Muscle of leg (tissue), 11 donors: ENCODE results near the gene ZKSCAN1. TPM values are rescaled to one million over a fixed set of nuclear protein-coding genes. Genes with fewer than 3 reads are reported as not detected.
"Not testable (repeated sequence)": the region's sequence is repeated elsewhere in the genome, so short reads cannot be mapped to it uniquely, and the experiment has no call there.

Source experiments
- DNase-seq: peaks from one replicate; pipeline ENCODE4 v3.0.0; 2013
- H3K27ac ChIP-seq: one replicate; pipeline ENCODE4 v1.5.1; 2013; ENCODE audit warnings: mild to moderate bottlenecking, low read length, control low read depth
- H3K27me3 ChIP-seq: one replicate; pipeline ENCODE4 v1.6.1; 2013; ENCODE audit warnings: low read length; ENCODE audit not compliant: control insufficient read depth, insufficient read depth
- H3K36me3 ChIP-seq: one replicate; pipeline ENCODE4 v1.6.1; 2013; ENCODE audit warnings: low read length; ENCODE audit not compliant: control insufficient read depth, insufficient read depth
- H3K4me1 ChIP-seq: one replicate; pipeline ENCODE4 v1.6.1; 2013; ENCODE audit warnings: low read length; ENCODE audit not compliant: control insufficient read depth, insufficient read depth
- H3K4me3 ChIP-seq: one replicate; pipeline ENCODE4 v1.5.1; 2013; ENCODE audit warnings: low read length, control low read depth
- H3K9me3 ChIP-seq: replicated peaks from 2 replicates; pipeline ENCODE4 v1.6.1; 2013; ENCODE audit warnings: low read depth, low read length; ENCODE audit not compliant: control insufficient read depth
- WGBS: methylation state at CpG from one replicate; pipeline ENCODE4 v1.1.5; 2013; ENCODE audit warnings: missing lambda C conversion rate; ENCODE audit not compliant: insufficient coverage; 5-methylcytosine and 5-hydroxymethylcytosine counted together
- polyA plus RNA-seq, 8 donors: library from polyadenylated mRNA; unstranded; fragments of 120-200 nt; gene quantifications; one replicate each; pipeline versions ENCODE4 v1.2.1 to v1.2.3, GENCODE V29; 2013; ENCODE audit warnings: inconsistent platforms in 1 of 8, low replicate concordance in 1 of 8; ENCODE audit not compliant: insufficient read length in 8 of 8, insufficient read depth in 1 of 8
- total RNA-seq: library from RNA; stranded (reverse); fragments of 120-200 nt; gene quantifications from one replicate; pipeline ENCODE4 v1.2.4, GENCODE V29; 2013

ZKSCAN1 gene
- total and polyA plus RNA-seq, 9 donors: 20.6 to 48.2 (median 28.0) TPM

DNA sequence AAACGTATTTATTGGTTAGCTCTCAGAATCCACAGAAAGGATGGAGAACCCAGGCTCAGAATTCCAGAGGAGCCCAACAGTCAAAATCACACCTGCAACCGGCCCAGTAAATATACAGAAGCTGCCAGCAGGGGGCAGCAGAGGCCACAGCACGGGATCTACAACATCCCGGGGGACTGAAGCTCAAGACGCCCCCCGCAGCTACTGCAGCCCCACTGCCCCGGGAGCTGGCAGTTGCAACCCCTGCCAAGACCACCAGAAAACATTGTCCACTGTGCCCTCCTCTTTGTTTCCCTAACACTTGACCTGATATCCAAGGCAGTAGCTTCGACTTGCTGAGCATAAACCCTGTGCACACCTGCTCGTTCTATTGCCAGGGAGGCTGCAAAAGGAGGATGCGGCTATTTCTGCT is 35.6 kb upstream of the ZKSCAN1 start:
- H3K4me3 ChIP-seq, H3K9me3 ChIP-seq, H3K4me1 ChIP-seq, H3K27ac ChIP-seq, H3K36me3 ChIP-seq, DNase-seq, H3K27me3 ChIP-seq: not testable (repeated sequence)
- WGBS: 46% methylated on average over 4 of the region's 10 CpGs

DNA sequence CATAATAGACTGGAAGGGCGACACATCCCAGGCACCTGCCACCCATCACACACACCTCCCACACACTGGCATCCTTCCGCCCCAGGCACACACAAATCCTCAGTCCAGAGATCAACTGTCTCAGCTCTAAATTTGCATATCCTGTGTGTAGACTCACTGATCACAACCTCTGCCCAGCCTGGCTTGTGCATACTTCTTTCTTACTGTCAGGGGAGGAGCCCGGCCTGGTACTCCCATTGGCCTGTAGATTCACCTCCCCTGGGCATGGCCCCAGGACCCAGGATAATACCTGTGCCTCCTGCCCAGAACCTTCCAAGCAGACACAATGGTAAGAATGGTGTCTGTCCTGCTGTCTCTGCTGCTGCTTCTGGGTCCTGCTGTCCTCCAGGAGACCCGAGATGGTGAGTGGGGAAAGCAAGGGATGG is 34.9 kb upstream of the ZKSCAN1 start:
- not testable (repeated sequence) for H3K36me3 ChIP-seq, H3K27me3 ChIP-seq, H3K4me1 ChIP-seq, H3K4me3 ChIP-seq, H3K9me3 ChIP-seq, H3K27ac ChIP-seq, DNase-seq
- 40% methylated on average over 2 of the region's 4 CpGs for WGBS

DNA sequence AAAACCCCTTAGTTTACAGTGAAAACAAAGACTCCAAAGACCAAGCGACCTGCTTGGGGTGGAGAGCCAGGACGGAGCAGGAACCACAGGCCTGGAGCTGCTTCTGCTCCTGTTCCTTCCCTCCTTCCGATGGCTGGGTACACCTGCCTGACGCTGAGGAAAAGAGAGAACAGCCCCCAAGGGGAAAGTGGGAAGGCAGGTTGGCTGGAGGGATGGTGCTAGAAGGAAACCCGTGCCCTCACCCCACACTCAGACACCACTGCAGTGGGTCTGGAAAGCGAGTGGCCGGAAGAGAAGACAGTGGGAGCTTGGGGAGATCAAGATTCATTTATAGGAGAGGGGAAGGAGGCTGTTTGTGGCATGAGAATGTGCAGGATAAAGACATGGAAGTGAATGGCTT is 34.3 kb upstream of the ZKSCAN1 start:
- not testable (repeated sequence) for H3K27me3 ChIP-seq, H3K4me3 ChIP-seq, H3K9me3 ChIP-seq, DNase-seq, H3K36me3 ChIP-seq, H3K4me1 ChIP-seq, H3K27ac ChIP-seq
- 73% methylated on average over 2 of the region's 7 CpGs for WGBS

DNA sequence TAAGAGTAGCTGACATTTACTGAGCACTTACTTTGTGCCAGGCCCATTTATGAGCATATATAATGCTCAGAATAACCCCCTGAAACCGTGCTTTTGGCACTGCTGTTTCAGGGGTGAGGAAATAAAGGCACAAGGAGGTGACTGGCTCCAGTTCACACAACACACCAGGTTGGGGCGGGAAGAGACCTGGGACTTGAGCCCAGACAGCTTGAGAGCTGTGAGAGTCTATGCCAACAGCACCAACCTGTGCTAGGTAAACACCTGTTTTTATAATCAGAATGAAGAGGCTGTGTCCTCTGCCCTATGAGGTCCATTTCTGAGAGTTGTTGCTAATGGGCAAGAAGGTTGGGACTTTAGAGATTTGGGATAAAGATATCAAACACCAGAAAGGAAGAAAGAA is 30.8 kb upstream of the ZKSCAN1 start:
- Histone ChIP-seq H3K36me3 (no peaks in the 10 kb centered on the region), H3K4me3 (no peak overlapping the region), H3K27me3 (peaks cover 2% of the 10 kb centered on the region), H3K4me1 (no peaks in the 10 kb centered on the region), H3K27ac (no peak overlapping the region), H3K9me3 (no peaks in the 10 kb centered on the region)
- DNase-seq: no peak
- no CpG with 5 or more reads among the region's 2 CpGs for WGBS

DNA sequence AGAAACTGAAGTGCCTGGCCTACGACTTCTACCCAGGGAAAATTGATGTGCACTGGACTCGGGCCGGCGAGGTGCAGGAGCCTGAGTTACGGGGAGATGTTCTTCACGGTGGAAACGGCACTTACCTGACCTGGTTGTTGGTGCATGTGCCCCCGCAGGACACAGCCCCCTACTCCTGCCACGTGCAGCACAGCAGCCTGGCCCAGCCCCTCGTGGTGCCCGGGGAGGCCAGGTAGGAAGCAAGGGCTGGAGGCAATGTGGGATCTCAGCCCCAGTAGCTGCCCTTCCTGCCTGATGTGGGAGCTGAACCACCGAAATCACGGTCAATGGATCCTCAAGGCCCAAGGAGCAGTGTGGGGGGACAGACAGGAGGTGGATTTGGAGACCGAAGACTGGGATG is 28.1 kb upstream of the ZKSCAN1 start:
- not testable (repeated sequence) for H3K4me3 ChIP-seq, H3K4me1 ChIP-seq, H3K27me3 ChIP-seq, H3K27ac ChIP-seq, H3K36me3 ChIP-seq, H3K9me3 ChIP-seq, DNase-seq
- 82% methylated on average over 10 of the region's 14 CpGs for WGBS

DNA sequence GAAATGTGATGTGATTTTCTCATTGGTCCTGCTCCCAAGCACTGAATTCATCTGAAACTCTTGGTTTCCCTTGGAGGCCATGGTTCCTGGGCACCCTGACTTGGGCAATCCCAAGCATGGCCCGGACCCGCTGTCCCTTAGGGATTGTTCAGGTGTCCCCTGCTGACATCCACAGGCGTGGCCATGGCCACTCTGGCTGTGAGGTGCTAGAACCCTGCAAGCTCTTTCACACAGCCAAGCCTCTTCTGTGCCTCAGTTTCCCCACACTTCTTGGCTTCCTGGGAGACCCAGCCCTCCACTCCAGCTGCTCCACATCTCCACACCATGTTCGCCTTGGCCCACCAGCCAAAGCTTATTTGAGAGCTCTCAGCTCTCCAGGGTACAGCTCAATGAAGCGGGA is 27.6 kb upstream of the ZKSCAN1 start:
- H3K4me1 ChIP-seq: peaks cover 8% of the 10 kb centered on the region
- H3K4me3 ChIP-seq: no peak overlapping the region
- no peaks in the 10 kb centered on the region for H3K36me3 ChIP-seq
- no peaks in the 10 kb centered on the region for H3K9me3 ChIP-seq
- peaks cover 7% of the 10 kb centered on the region for H3K27me3 ChIP-seq
- no peak for DNase-seq
- 75% methylated on average over 5 of the region's 5 CpGs for WGBS
- no peak overlapping the region for H3K27ac ChIP-seq

DNA sequence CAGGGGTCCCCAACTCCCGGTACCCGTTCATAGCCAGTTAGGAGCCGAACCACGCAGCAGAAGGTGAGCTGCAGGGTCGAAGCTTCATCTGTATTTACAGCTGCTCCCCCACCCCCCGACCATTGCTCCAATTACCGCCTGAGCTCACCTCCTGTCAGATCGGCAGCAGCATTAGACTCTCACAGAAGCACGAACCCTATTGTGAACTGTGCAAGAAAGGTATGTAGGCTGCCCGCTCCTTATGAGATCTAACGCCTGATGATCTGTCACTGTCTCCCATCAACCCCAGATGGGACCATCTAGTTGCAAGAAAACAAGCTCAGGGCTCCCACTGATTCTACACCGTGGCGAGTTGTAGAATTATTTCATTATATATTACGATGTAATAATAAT is 24.9 kb upstream of the ZKSCAN1 start:
- DNase-seq: no peak
- WGBS: 10% methylated on average over 7 of the region's 14 CpGs
- Histone ChIP-seq H3K27me3 (peaks cover 7% of the 10 kb centered on the region), H3K4me1 (peaks cover 8% of the 10 kb centered on the region), H3K4me3 (peak overlapping the region; percentile 29), H3K36me3 (no peaks in the 10 kb centered on the region), H3K9me3 (no peaks in the 10 kb centered on the region), H3K27ac (no peak overlapping the region)

DNA sequence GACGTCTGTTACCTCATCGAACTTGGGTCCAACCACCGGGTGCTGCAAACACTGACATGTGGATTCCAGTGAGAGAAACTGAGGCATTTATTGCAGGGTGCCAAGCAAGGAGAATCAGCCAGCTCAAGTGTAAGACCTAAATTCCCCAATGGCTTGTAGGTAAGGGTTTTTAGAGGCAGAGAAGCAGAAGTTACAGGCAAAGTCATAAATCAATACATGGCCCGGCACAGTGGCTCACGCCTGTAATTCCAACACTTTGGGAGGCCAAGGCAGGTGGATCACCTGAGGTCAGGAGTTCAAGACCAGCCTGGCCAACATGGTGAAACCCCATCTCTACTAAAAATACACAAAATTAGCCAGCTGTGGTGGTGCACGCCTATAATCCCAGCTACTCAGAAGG is 23.9 kb upstream of the ZKSCAN1 start:
- H3K36me3 ChIP-seq, H3K27ac ChIP-seq, H3K9me3 ChIP-seq, H3K4me3 ChIP-seq, DNase-seq, H3K4me1 ChIP-seq, H3K27me3 ChIP-seq: not testable (repeated sequence)
- WGBS: 93% methylated on average over 3 of the region's 6 CpGs

DNA sequence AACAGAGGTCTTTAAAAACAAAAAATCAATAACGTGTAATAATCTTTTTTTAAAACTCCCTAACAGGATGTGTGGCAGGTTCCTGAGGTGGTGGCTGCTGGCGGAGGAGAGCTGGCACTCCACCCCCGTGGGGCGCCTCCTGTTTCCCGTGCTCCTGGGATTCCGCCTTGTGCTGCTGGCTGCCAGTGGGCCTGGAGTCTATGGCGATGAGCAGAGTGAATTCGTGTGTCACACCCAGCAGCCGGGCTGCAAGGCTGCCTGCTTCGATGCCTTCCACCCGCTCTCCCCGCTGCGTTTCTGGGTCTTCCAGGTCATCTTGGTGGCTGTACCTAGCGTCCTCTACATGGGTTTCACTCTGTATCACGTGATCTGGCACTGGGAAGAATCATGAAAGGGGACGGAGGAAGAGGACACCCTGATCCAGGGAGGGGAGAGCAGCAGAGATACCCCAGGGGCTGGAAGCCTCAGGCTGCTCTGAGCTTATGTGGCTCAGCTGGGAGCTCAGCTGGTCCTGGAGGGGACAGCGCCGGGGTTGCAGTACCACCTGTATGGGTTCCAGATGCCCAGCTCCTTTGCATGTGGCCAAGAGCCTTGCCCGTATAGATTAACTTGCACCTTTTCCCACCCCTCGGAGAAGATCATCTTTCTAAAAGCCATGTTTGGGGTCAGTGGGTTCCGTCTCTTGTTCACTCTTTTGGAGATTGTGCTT is 22.9 kb upstream of the ZKSCAN1 start:
- Histone ChIP-seq H3K4me3 (no peak overlapping the region), H3K27ac (no peak overlapping the region), H3K4me1 (peaks cover 12% of the 10 kb centered on the region), H3K27me3 (peaks cover 7% of the 10 kb centered on the region), H3K9me3 (no peaks in the 10 kb centered on the region), H3K36me3 (no peaks in the 10 kb centered on the region)
- no peak for DNase-seq
- 73% methylated on average over 17 of the region's 21 CpGs for WGBS

DNA sequence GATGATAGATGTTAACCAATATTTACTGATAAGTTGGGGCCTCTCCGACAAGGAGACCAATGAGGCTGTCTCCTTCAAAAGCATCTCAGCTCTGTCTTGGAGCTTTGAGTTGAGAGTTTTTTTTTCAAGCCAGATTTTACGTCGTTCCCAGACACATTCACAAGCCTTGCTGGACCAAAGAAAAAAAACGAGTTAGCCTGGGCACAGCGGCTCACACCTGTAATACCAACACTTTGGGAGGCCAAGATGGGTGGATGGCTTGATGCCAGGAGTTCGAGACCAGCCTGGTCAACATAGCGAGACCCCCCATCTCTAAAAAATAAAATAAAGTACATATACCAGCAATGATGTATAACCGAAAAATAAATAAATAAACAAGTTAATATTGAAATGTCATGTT is 20.6 kb upstream of the ZKSCAN1 start:
- no peak for DNase-seq
- Histone ChIP-seq H3K4me1 (peaks cover 17% of the 10 kb centered on the region), H3K27me3 (peaks cover 4% of the 10 kb centered on the region), H3K27ac (no peak overlapping the region), H3K9me3 (no peaks in the 10 kb centered on the region), H3K4me3 (no peak overlapping the region), H3K36me3 (no peaks in the 10 kb centered on the region)
- 80% methylated on average over 2 of the region's 8 CpGs for WGBS
